ENCODE data around the gene CTAGE1.
"Not testable (repeated sequence)": the region's sequence is repeated elsewhere in the genome, so short reads cannot be mapped to it uniquely, and the experiment has no call there.

CTAGE1 gene

DNA sequence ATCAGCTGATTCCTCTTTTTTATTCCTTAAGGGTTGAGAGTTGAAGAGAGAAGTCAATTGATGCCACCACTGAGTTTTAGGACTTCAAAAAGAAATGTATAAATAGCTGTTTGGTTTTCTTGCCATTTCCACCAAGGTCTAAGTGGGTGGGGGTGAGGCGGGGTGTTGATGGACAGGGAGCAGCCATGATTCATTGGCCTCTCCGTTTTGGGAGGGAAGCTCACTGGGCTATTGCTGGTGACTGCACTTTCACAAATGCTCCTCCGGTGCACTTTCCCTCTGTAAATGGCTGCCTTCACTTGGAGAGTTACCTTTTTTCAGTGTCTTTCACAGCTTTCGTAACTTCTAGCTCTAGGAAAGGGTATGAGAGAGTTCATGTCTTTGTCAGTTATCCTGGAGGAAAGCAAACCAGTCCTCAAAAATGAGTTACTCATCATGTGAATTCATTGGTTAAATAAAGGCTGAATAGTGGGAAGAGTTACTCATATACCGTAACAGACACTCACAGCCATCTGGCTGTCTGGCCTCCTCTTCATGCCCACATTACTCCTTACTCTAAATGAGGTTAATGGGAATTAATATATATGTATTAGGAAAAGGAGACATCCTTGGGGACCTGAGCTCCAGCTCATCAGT is 17.4 kb upstream of the CTAGE1 start:
- no peak for DNase-seq (ENCODE audit: low read depth in 2 of 2, low spot score in 1 of 2)

DNA sequence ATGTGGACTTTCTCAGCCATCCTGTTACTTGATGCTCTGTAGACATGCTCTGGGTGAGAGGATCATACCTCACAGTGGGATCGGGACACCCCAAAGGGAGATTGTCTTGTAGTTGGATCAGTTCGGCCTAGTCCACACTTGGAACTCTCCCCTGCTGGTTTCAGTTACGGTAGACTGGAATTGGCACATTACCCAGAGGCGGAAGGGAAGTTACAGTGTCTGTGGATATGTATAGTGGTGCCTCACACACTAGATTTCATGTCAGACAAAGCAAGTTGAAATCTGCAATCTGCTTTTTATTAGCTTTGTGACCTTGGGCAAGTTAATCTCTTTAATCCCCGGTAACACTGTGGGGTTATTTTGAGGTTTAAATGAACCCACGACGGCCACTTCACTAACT is 16.2 kb upstream of the CTAGE1 start:
- no peak for DNase-seq (ENCODE audit: low read depth in 2 of 2, low spot score in 1 of 2)

DNA sequence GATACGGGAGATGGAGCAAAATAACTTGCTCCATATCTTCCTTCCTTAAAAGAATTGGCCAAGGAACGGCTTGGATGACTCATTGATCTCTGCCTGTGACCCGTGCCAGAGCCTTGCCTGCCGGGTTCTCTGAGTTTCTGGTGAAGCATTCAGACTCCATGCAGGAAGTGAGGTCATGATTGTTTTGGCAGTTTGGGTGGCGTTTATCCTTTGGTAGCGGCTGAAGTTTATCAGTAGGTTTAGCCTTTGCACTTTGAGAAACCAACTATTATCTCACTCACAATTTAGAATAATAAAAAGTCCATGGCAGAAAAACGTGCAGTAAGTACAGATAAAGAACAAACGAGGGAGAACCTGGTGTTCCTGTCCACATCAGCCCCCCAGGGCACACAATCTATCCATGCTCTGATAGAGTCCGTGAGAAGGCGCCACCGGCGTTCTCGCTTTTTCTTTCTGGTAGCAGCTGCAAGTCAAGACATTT is 15.0 kb upstream of the CTAGE1 start:
- DNase-seq (ENCODE audit: low read depth in 2 of 2, low spot score in 1 of 2): no peak

DNA sequence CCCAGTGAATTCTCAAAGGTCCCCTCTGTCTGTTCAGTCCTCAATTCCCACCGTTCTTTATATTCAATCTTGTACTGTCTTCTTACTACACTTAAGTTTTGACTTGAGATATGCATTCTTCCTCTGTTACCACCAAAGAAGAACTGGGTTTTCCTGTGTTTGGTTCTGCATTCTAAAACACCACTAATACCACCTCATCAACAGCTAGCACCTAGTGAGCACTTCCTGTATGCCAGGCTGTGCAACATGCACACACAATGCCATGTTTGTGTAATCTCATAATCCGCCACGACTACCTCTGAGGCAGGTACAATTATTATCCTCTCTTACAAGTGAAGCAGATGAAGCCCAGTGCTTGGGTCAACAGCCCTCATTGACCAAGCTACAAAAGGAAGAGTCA is 11.8 kb upstream of the CTAGE1 start:
- DNase-seq (ENCODE audit: low read depth in 2 of 2, low spot score in 1 of 2): no peak

DNA sequence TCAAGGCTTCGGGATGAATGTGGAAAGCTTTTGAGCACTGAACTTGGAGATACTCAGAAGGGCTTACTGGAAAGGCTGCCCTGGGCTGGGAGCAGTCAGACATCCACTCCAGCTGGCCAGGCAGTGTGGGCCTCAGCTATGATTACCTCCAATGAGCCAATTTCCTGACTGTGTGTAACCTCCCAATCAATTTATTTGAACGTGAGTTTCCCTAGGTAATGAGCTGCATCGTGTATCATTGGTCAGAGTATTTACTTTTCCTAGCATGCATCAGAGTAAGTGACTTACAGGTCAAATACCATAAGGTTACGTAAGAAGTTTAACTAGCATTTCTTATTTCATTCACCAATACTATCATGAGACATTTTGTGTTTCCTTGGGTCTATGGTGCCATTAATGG is 11.0 kb upstream of the CTAGE1 start:
- DNase-seq (ENCODE audit: low read depth in 2 of 2, low spot score in 1 of 2): no peak

DNA sequence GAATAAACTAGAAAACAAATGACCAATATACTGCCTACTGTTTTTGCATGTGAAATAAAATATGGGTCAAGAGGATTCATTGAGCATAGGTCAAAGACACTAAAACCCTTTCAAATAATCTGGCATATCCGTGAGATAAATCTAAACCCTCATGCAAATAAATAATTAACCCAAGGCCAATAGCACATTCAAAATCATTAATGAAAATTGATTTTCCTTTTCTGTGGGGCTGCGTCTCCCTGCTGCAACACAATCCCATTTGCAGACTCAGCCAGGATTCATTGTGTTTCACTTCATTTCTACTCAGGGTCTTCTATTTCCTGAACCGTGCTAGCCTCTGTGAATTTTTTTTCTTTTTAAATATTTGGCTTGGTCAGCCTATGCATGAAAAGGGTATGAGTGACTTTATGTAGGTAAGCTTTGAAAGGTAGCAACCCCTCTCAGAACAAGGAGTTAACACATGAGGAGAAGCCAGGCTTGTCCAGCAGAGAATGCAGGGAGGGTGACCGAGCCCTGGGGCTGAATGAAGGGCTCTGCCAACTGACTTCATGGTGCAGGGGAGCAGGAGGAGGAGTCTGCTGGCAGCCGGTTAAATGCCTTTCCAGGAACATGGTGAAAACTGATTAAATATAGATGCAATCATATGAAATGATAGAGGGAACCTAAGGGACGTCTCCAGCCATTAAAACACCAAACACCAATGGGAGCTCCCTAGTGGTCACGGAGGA is 10.3 kb upstream of the CTAGE1 start:
- no peak for DNase-seq (ENCODE audit: low read depth in 2 of 2, low spot score in 1 of 2)

- DNase-seq (ENCODE audit: low read depth in 2 of 2, low spot score in 1 of 2): no peak
Observed at GRCh38 chr18:22424565-22424963, 6.8 kb upstream of the CTAGE1 start.

GRCh38 chr18:22423878-22424564 is 6.3 kb upstream of the CTAGE1 start:
- DNase-seq (ENCODE audit: low read depth in 2 of 2, low spot score in 1 of 2): no peak

DNA sequence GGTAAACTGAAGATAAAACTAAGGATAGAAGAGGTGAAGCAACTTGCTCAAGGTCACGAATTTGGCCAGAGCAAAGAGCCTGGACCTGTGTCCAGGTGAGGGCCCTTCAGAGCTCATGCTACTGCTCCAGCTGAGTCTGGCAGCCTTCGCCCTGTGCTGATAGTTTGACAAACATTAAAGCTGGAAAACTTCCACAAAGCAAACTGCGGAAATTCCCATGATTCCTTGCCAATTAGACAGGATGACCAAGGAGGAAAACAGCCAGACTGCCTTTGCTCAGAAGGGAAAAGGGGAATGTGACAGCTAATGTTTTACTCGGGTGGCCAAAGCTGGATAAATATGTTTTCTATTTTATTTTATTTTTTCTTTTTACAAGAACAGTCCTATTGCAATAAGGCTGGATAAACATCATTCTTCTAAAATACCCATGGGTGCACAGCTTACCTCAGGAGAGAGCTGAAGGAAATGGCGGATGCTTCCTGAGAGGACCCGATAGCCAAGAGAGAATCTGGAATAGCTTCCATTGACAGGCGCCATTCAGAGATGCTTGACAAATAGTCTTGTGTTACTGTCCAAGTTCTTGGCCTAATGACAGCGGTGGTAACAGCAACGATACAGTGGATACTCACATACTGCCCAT is 5.3 kb upstream of the CTAGE1 start:
- DNase-seq (ENCODE audit: low read depth in 2 of 2, low spot score in 1 of 2): no peak

- no peak for DNase-seq (ENCODE audit: low read depth in 2 of 2, low spot score in 1 of 2)
Observed at GRCh38 chr18:22420652-22421051, 2.9 kb upstream of the CTAGE1 start.

- no peak for DNase-seq (ENCODE audit: low read depth in 2 of 2, low spot score in 1 of 2)
Observed at GRCh38 chr18:22412176-22412911, 5.4 kb downstream of the CTAGE1 start.

GRCh38 chr18:22411446-22411845 is 6.3 kb downstream of the CTAGE1 start:
- DNase-seq (ENCODE audit: low read depth in 2 of 2, low spot score in 1 of 2): no peak

- DNase-seq (ENCODE audit: low read depth in 2 of 2, low spot score in 1 of 2): no peak
Observed at GRCh38 chr18:22410126-22410525, 7.6 kb downstream of the CTAGE1 start.

GRCh38 chr18:22409445-22409844 is 8.3 kb downstream of the CTAGE1 start:
- no peak for DNase-seq (ENCODE audit: low read depth in 2 of 2, low spot score in 1 of 2)

DNA sequence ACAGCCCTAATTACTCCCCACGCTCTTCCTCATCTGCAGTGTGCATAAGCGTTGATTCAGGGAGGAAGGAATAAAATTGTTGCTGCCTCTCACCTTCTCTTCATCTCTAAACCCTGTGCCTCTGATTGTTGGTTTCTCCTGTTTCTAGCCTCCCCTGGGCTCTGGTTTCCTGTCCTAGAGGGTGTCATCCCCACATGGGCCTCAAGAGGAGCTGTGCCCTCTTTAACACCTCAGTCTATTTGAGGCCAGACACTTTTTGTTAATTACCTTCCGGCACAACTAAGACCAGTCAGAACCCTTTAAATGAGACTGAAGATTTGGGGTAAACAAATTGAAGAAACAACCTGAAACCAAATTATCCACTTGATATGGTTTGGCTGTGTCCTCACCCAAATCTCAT is 9.7 kb downstream of the CTAGE1 start:
- DNase-seq (ENCODE audit: low read depth in 2 of 2, low spot score in 1 of 2): no peak

- DNase-seq (ENCODE audit: low read depth in 2 of 2, low spot score in 1 of 2): no peak
Observed at GRCh38 chr18:22405142-22405541, 12.6 kb downstream of the CTAGE1 start.

- DNase-seq (ENCODE audit: low read depth in 2 of 2, low spot score in 1 of 2): no peak
Observed at GRCh38 chr18:22403950-22404349, 13.8 kb downstream of the CTAGE1 start.

DNA sequence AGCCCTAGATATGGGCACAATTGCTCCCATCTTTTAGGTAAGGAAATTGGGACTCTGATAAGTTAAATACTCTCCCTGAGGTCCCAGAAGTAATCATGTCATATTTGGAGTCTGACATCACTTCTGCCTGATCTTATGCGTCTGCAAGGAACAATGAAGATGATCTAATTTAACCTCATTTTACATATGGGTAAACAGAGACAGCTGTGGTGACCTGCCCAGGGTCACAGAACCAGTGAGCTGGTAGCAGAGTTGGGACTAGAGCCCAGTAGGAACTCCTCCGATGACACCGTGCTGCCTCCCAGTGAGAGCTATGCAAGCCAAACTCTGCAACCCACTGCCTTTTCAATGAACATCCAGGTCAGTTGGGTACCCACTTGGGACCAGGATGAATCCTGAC is 17.8 kb downstream of the CTAGE1 start:
- DNase-seq (ENCODE audit: low read depth in 2 of 2, low spot score in 1 of 2): no peak

GRCh38 chr18:22398464-22398863 is 19.3 kb downstream of the CTAGE1 start:
- no peak for DNase-seq (ENCODE audit: low read depth in 2 of 2, low spot score in 1 of 2)

DNA sequence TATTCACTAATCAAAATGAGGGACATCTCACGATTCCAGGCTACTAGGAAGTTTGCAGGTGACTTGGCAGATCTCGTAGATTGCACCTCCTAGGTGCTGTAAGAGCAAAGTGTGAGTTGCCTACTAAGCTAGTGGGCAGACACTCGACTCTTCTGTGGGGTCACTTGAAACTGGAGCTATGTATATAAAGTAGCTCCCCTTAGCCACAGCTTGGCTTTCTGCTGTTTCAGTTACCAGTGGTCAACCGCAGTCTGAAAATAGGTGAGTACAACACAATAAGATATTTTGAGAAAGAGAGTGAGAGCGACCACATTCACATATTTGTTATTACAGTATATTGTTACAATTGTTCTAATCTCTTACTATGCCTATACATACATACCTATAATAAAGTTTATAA is 23.3 kb downstream of the CTAGE1 start:
- DNase-seq (ENCODE audit: low read depth in 2 of 2, low spot score in 1 of 2): no peak

GRCh38 chr18:22393164-22393563 is 24.6 kb downstream of the CTAGE1 start:
- not testable (repeated sequence) for DNase-seq (ENCODE audit: low read depth in 2 of 2, low spot score in 1 of 2)

Data from stimulated activated CD8-positive, alpha-beta memory T cell treated with anti-CD3 and anti-CD28 coated beads, Interleukin-4, amount 100 ng/mL, for 1 hour (primary cell).